HEK293 (cell line): ENCODE results near the gene DENND2C.

Experiments
- CTCF ChIP-seq: fragments of 450-650 bp; formaldehyde crosslinking; IDR thresholded peaks from 2 replicates; pipeline ENCODE4 v1.5.1; 2016; ENCODE audit warnings: missing biosample characterization, missing genetic modification characterization
- TRIM28 ChIP-seq: IDR thresholded peaks from 2 replicates; pipeline ENCODE4 v1.6.1; 2011; ENCODE audit warnings: low read length, control low read depth, borderline replicate concordance
- ZBTB11 ChIP-seq: fragments of 450-650 bp; formaldehyde crosslinking; conservative IDR thresholded peaks from 2 replicates; pipeline ENCODE4 v1.5.1; 2016; ENCODE audit warnings: low read depth, missing biosample characterization, missing genetic modification characterization
- ZNF146 ChIP-seq: fragments of 450-650 bp; formaldehyde crosslinking; IDR thresholded peaks from 2 replicates; pipeline ENCODE4 v1.5.1; 2016; ENCODE audit warnings: missing biosample characterization, missing genetic modification characterization
- ZNF274 ChIP-seq, 2 experiments: fragments of 200-500 bp in 1 of 2; fragments of 450-650 bp in 1 of 2; sonication (Bioruptor generic) in 1 of 2; formaldehyde crosslinking in 1 of 2; IDR thresholded peaks; 2 replicates each; pipeline versions ENCODE4 v1.5.1 to v1.6.1; 2014 to 2016; ENCODE audit warnings: borderline replicate concordance in 1 of 2, inconsistent platforms in 1 of 2, low read length in 1 of 2, missing biosample characterization in 1 of 2, missing genetic modification characterization in 1 of 2
- ZNF398 ChIP-seq: fragments of 450-650 bp; formaldehyde crosslinking; IDR thresholded peaks from 2 replicates; pipeline ENCODE4 v1.5.1; 2017; ENCODE audit warnings: missing biosample characterization, missing genetic modification characterization
- ZNF449 ChIP-seq: fragments of 450-650 bp; formaldehyde crosslinking; IDR thresholded peaks from 2 replicates; pipeline ENCODE4 v1.5.1; 2017; ENCODE audit warnings: missing biosample characterization, mild to moderate bottlenecking, missing genetic modification characterization, moderate library complexity
- ZNF518A ChIP-seq: fragments of 450-650 bp; formaldehyde crosslinking; conservative IDR thresholded peaks from 2 replicates; pipeline ENCODE4 v1.5.1; 2016; ENCODE audit warnings: low read depth, missing biosample characterization, missing genetic modification characterization
- ZNF843 ChIP-seq: fragments of 450-650 bp; formaldehyde crosslinking; IDR thresholded peaks from 2 replicates; pipeline ENCODE4 v1.5.1; 2016; ENCODE audit warnings: missing biosample characterization, missing genetic modification characterization

GRCh38 chr1:114554577-114554976, 115.3 kb downstream of the DENND2C start:
- TF ChIP-seq CTCF (tag by site-specific recombination) = no peak
- no peak for TF ChIP-seq ZNF518A (tag by site-specific recombination)
- no peak for TF ChIP-seq ZNF146 (tag by site-specific recombination)
- TF ChIP-seq ZNF843 (tag by site-specific recombination) = no peak
- no peak for TF ChIP-seq ZNF274 (IDR thresholded peaks at IDR 0.05; ENCODE audit: low read length)
- no peak for TF ChIP-seq ZNF274 (tag by site-specific recombination; IDR thresholded peaks at IDR 0.05; ENCODE audit: borderline replicate concordance)
- no peak for TF ChIP-seq TRIM28
- no peak for TF ChIP-seq ZBTB11 (tag by site-specific recombination)
- TF ChIP-seq ZNF449 (tag by site-specific recombination) = no peak
- TF ChIP-seq ZNF398 = no peak
